ENCODE data around the gene ACOX3. TPM values are rescaled to one million over a fixed set of nuclear protein-coding genes. Genes with fewer than 3 reads are reported as not detected.
"Not testable (repeated sequence)": the region's sequence is repeated elsewhere in the genome, so short reads cannot be mapped to it uniquely, and the experiment has no call there.

Gene ACOX3
- total RNA-seq, 6 donors from 2014 or later = 23.7 to 56.6 (median 31.8) TPM

DNA sequence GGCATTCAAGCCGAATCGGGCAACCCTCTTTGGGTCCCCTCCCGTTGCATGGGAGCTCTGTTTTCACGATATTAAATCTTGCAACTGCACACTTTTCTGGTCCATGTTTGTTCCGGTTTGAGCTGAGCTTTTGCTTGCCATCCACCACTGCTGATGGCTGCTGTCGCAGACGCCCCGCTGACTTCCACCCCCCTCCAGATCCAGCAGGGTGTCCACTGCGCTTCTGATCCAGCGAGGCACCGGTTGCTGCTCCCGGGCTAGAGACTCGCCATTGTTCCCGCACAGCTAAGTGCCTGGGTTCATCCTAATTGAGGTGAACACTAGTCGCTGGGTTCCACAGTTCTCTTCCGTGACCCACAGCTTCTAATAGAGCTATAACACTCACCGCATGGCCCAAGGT is 13.3 kb downstream of the ACOX3 start:
- TF ChIP-seq, protein P1, sequence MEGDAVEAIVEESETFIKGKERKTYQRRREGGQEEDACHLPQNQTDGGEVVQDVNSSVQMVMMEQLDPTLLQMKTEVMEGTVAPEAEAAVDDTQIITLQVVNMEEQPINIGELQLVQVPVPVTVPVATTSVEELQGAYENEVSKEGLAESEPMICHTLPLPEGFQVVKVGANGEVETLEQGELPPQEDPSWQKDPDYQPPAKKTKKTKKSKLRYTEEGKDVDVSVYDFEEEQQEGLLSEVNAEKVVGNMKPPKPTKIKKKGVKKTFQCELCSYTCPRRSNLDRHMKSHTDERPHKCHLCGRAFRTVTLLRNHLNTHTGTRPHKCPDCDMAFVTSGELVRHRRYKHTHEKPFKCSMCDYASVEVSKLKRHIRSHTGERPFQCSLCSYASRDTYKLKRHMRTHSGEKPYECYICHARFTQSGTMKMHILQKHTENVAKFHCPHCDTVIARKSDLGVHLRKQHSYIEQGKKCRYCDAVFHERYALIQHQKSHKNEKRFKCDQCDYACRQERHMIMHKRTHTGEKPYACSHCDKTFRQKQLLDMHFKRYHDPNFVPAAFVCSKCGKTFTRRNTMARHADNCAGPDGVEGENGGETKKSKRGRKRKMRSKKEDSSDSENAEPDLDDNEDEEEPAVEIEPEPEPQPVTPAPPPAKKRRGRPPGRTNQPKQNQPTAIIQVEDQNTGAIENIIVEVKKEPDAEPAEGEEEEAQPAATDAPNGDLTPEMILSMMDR (IDR thresholded peaks at IDR 0.05) = no peak
- TF ChIP-seq POLR2AphosphoS5 (IDR thresholded peaks at IDR 0.05) (no peak), POLR2A (IDR thresholded peaks at IDR 0.05) (no peak), EP300 (IDR thresholded peaks at IDR 0.05) (no peak)
- no peak for ATAC-seq (ENCODE audit: low FRiP score in 2 of 2)
- Histone ChIP-seq H3K27ac (no peak overlapping the region), H3K4me1 (peaks cover 15 to 30% (median 20%) of the 10 kb centered on the region in 4 donors), H3K4me3 (peak overlapping the region in 3 of 4 donors; percentile 84 to 95 (median 91)), H3K27me3 (no peaks in the 10 kb centered on the region), H3K36me3 (no peaks in the 10 kb centered on the region), H3K9me3 (no peaks in the 10 kb centered on the region)
- DNase-seq = peak in 1 of 2 donors; percentile 54
- WGBS, 2 donors = 83 to 85% methylated on average over 17 of the region's 17 CpGs

DNA sequence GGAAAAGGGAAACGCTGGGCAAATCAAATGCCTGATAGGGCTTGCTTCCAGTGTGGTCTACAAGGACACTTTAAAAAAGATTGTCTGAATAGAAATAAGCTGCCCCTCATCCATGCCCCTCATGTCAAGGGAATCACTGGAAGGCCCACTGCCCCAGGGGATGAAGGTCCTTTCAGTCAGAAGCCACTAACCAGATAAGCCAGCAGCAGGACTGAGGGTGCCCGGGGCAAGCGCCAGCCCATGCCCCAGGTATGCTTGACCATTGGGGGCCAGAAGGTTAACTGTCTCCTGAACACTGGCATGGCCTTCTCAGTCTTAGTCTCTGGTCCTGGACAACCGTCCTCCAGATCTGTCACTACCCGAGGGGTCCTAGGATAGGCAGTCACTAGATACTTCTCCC is 17.7 kb downstream of the ACOX3 start:
- H3K4me3 ChIP-seq = no peak overlapping the region
- no peaks in the 10 kb centered on the region for H3K36me3 ChIP-seq
- no peak overlapping the region for H3K27ac ChIP-seq
- no peaks in the 10 kb centered on the region for H3K27me3 ChIP-seq
- DNase-seq = peak in 1 of 2 donors; percentile 35
- H3K9me3 ChIP-seq = no peaks in the 10 kb centered on the region
- H3K4me1 ChIP-seq = peaks cover 12 to 30% (median 18%) of the 10 kb centered on the region in 4 donors
- no peak for ATAC-seq (ENCODE audit: low FRiP score in 2 of 2)
- WGBS, 2 donors = 90 to 95% methylated on average over 5 of the region's 5 CpGs
- TF ChIP-seq POLR2A (IDR thresholded peaks at IDR 0.05) (no peak), POLR2AphosphoS5 (IDR thresholded peaks at IDR 0.05) (no peak), EP300 (IDR thresholded peaks at IDR 0.05) (no peak)
- TF ChIP-seq, protein P1 (IDR thresholded peaks at IDR 0.05) = no peak

DNA sequence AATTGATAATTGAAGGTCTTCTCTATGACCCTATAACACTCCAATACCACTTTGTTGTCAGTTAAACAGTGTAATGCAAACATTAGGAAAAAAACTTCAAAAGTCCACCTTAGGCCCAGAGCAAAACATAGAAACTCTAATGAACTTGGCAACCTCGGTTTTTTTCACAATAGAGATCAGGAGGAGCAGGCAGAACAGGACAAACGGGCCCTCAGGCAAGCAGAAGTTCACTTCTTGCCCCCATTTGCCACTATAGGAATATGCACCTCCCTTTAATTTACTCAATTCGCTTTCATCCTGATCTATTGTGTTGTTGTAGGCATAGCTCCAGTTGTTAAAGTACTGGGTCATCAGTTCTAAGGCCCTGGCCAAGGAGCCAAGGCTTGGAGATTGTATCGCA is 18.2 kb downstream of the ACOX3 start:
- Histone ChIP-seq H3K4me3 (no peak overlapping the region), H3K27me3 (no peaks in the 10 kb centered on the region), H3K36me3 (no peaks in the 10 kb centered on the region), H3K4me1 (peaks cover 7 to 26% (median 14%) of the 10 kb centered on the region in 4 donors), H3K27ac (no peak overlapping the region), H3K9me3 (no peaks in the 10 kb centered on the region)
- no peak for ATAC-seq (ENCODE audit: low FRiP score in 2 of 2)
- no peak for DNase-seq
- WGBS, 2 donors = 62 to 73% methylated on average over 4 of the region's 4 CpGs
- no peak for TF ChIP-seq POLR2AphosphoS5 (IDR thresholded peaks at IDR 0.05)
- TF ChIP-seq EP300 (IDR thresholded peaks at IDR 0.05) = no peak
- TF ChIP-seq POLR2A (IDR thresholded peaks at IDR 0.05) = no peak
- TF ChIP-seq, protein P1 (IDR thresholded peaks at IDR 0.05) = no peak

DNA sequence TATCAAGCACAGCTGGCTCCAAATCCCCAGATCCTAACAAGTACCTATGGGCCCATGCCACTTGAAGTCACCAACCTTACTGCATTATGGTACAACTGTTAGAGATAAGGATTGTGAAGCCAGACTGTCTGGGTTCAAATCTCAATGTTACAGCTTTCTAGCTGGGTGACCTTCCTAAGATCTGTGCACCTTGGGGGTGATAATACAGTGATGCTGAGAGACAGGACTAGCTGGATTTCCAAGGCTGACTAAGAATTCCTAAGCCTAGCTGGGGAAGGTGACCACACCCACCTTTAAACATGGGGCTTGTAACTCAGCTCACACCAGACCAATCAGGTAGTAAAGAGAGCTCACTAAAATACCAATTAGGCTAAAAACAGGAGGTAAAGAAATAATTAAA is 20.4 kb downstream of the ACOX3 start:
- H3K4me1 ChIP-seq = peaks cover 0 to 12% (median 7%) of the 10 kb centered on the region in 4 donors
- H3K9me3 ChIP-seq; H3K4me3 ChIP-seq; H3K27me3 ChIP-seq; ATAC-seq (ENCODE audit: low FRiP score in 2 of 2); DNase-seq: not testable (repeated sequence)
- peak overlapping the region in 1 of 4 donors; percentile 76 for H3K27ac ChIP-seq
- H3K36me3 ChIP-seq = peaks cover 0 to 11% (median 10%) of the 10 kb centered on the region in 4 donors

DNA sequence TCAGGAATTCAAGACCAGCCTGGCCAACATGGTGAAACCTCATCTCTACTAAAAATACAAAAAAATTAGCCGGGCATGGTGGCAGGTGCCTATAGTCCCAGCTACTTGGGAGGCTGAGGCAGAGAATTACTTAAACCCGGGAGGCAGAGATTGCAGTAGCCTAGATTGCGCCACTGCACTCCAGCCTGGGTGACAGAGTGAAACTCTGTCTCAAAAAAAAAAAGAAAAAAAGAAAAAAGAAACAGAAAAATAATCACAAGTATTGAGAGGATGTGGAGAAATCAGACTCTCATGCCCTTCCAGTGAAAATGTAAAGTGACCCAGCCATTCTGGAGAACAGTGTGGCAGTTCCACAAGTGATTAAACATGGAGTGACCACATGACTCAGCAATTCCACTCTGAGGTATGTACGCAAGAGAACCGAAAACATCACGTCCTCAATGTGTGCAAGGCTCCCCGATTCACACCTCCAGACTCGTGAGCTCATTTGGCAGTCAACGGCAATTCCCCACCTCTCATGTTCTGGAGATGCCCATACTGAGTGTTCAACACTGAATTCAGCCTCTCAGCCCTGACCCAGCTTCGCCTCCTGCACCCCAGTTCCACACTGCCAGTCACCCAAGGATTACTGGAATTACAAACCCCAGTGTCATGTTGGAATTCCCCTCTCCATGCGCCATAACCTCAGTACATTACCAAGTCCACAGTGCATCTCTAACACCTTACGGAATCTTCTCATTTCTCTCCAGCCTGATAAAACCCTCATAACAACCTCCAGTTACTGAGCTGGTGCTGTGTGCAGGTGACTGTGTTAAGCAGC is 21.1 kb downstream of the ACOX3 start:
- no peaks in the 10 kb centered on the region for H3K9me3 ChIP-seq
- DNase-seq = peak in 1 of 2 donors; percentile 63
- no peak overlapping the region for H3K4me3 ChIP-seq
- no peaks in the 10 kb centered on the region for H3K27me3 ChIP-seq
- H3K36me3 ChIP-seq = peaks cover 0 to 18% (median 17%) of the 10 kb centered on the region in 4 donors
- ATAC-seq (ENCODE audit: low FRiP score in 2 of 2) = peak; percentile 63 to 74
- peaks cover 0 to 12% (median 7%) of the 10 kb centered on the region in 4 donors for H3K4me1 ChIP-seq
- H3K27ac ChIP-seq = peak overlapping the region; percentile 13 to 76 (median 38)
- WGBS, 2 donors = 57 to 70% methylated on average over 12 of the region's 12 CpGs
- TF ChIP-seq EP300 (IDR thresholded peaks at IDR 0.05) (no peak), POLR2A (IDR thresholded peaks at IDR 0.05) (no peak), POLR2AphosphoS5 (IDR thresholded peaks at IDR 0.05) (no peak)
- TF ChIP-seq, protein P1 (IDR thresholded peaks at IDR 0.05) = no peak
